ENCODE results near the gene ANKFY1. TPM values are rescaled to one million over a fixed set of nuclear protein-coding genes. Genes with fewer than 3 reads are reported as not detected.
A peak's percentile ranks its signal among the peaks of the same experiment; 100 is the strongest.

The ANKFY1 gene
- total RNA-seq, 1 donor from 2014 or later: 64.5 TPM

GRCh38 chr17:4162775-4163466, 100.9 kb downstream of the ANKFY1 start:
- H3K27ac Mint-ChIP-seq: no peak overlapping the region
- no peaks in the 10 kb centered on the region for H3K9me3 Mint-ChIP-seq
- no peaks in the 10 kb centered on the region for H3K27me3 Mint-ChIP-seq (ENCODE audit: low read depth)
- H3K4me1 Mint-ChIP-seq: peaks cover 17% of the 10 kb centered on the region
- peaks cover 47% of the 10 kb centered on the region for H3K36me3 Mint-ChIP-seq
- TF ChIP-seq, protein P1, sequence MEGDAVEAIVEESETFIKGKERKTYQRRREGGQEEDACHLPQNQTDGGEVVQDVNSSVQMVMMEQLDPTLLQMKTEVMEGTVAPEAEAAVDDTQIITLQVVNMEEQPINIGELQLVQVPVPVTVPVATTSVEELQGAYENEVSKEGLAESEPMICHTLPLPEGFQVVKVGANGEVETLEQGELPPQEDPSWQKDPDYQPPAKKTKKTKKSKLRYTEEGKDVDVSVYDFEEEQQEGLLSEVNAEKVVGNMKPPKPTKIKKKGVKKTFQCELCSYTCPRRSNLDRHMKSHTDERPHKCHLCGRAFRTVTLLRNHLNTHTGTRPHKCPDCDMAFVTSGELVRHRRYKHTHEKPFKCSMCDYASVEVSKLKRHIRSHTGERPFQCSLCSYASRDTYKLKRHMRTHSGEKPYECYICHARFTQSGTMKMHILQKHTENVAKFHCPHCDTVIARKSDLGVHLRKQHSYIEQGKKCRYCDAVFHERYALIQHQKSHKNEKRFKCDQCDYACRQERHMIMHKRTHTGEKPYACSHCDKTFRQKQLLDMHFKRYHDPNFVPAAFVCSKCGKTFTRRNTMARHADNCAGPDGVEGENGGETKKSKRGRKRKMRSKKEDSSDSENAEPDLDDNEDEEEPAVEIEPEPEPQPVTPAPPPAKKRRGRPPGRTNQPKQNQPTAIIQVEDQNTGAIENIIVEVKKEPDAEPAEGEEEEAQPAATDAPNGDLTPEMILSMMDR (IDR thresholded peaks at IDR 0.05; ENCODE audit: unreplicated experiment): no peak
- no peak overlapping the region for H3K4me3 Mint-ChIP-seq
- no peak for DNase-seq (ENCODE audit: low spot score in 2 of 2, unreplicated experiment in 2 of 2)

GRCh38 chr17:4162321-4162720, 101.5 kb downstream of the ANKFY1 start:
- no peaks in the 10 kb centered on the region for H3K9me3 Mint-ChIP-seq
- peaks cover 41% of the 10 kb centered on the region for H3K36me3 Mint-ChIP-seq
- DNase-seq (ENCODE audit: low spot score in 2 of 2, unreplicated experiment in 2 of 2): no peak
- peaks cover 17% of the 10 kb centered on the region for H3K4me1 Mint-ChIP-seq
- no peaks in the 10 kb centered on the region for H3K27me3 Mint-ChIP-seq (ENCODE audit: low read depth)
- peak overlapping the region; percentile 10 for H3K27ac Mint-ChIP-seq
- TF ChIP-seq, protein P1 (IDR thresholded peaks at IDR 0.05; ENCODE audit: unreplicated experiment): no peak
- no peak overlapping the region for H3K4me3 Mint-ChIP-seq

- no peaks in the 10 kb centered on the region for H3K9me3 Mint-ChIP-seq
- H3K4me1 Mint-ChIP-seq: peaks cover 17% of the 10 kb centered on the region
- TF ChIP-seq, protein P1 (IDR thresholded peaks at IDR 0.05; ENCODE audit: unreplicated experiment): no peak
- H3K27me3 Mint-ChIP-seq (ENCODE audit: low read depth): no peaks in the 10 kb centered on the region
- DNase-seq (ENCODE audit: low spot score in 2 of 2, unreplicated experiment in 2 of 2): no peak
- H3K36me3 Mint-ChIP-seq: peaks cover 37% of the 10 kb centered on the region
- H3K27ac Mint-ChIP-seq: peak overlapping the region; percentile 10
- H3K4me3 Mint-ChIP-seq: no peak overlapping the region
These were observed 101.8 kb downstream of the ANKFY1 start for GRCh38 chr17:4161967-4162305.

DNA sequence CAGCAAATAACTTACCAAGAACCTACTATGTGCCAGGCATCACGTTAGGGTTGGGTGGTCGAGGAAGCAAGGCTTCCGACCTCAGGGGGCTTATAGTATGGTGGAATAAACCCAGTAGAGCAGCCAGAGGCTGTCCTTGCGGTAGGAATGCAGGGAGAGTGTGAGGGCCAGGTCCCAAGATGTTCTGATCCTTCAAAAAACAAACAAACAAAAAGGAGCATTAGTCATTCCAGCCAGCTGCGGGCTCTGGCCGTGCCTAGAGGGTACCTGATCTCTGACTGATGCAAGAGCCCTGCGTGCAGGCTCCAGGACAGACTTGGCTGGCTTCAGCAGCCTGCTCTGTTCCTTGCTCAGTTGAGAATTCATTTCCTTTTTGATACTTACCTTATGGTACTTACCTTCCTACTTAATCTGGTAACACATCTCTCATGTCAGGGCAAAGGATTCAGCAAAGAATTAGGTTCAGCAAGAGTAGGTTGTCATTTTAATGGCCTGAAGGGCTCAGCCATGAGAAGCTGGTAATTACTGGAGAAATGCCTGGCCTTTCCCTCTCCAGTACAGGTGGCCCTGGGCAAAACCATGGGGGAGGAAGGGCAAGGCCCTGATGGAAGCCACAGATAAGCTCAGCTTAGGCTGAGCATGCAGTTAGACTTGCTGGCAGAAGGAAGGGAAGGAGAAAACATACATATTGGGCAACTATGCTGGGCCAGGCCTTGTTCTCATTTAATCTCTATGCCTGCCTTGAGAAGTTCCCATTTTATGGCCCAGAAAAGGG, 102.4 kb downstream of the ANKFY1 start:
- peaks cover 17% of the 10 kb centered on the region for H3K4me1 Mint-ChIP-seq
- H3K27me3 Mint-ChIP-seq (ENCODE audit: low read depth): no peaks in the 10 kb centered on the region
- no peak for DNase-seq (ENCODE audit: low spot score in 2 of 2, unreplicated experiment in 2 of 2)
- no peak overlapping the region for H3K4me3 Mint-ChIP-seq
- peaks cover 34% of the 10 kb centered on the region for H3K36me3 Mint-ChIP-seq
- H3K9me3 Mint-ChIP-seq: no peaks in the 10 kb centered on the region
- TF ChIP-seq, protein P1 (IDR thresholded peaks at IDR 0.05; ENCODE audit: unreplicated experiment): no peak
- H3K27ac Mint-ChIP-seq: peak overlapping the region; percentile 3

DNA sequence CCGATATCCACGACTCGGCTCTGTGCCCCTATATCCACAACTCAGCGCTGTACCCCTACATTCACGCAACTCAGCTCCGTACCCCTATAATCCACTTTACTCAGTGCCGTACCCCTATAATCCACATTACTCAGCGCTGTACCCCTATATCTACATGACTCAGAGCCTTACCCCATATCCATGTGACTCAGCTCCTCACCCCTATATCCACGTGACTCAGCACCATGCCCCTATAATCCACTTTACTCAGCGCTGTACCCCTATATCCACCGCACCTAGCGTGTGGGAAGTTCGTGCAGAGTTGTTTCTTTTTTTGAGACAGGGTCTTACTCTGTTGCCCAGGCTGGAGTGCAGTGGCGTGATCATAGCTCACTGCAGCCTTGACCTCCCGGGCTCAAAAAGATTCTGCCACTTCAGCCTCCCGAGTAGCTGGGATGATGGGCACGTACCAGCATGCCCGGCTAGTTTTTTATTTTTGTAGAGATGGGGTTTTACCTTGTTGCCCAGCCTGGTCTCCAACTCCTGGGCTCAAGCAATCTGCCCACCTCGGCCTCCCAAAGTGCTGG, 103.4 kb downstream of the ANKFY1 start:
- Mint-ChIP-seq H3K36me3 (peaks cover 27% of the 10 kb centered on the region), H3K4me3 (no peak overlapping the region), H3K4me1 (peaks cover 17% of the 10 kb centered on the region), H3K27me3 (ENCODE audit: low read depth) (no peaks in the 10 kb centered on the region), H3K27ac (no peak overlapping the region), H3K9me3 (no peaks in the 10 kb centered on the region)
- no peak for DNase-seq (ENCODE audit: low spot score in 2 of 2, unreplicated experiment in 2 of 2)
- TF ChIP-seq, protein P1 (IDR thresholded peaks at IDR 0.05; ENCODE audit: unreplicated experiment): no peak
